Measurements from ENCODE around the gene SPCS1. TPM values are rescaled to one million over a fixed set of nuclear protein-coding genes. Genes with fewer than 3 reads are reported as not detected.

SPCS1 gene
- polyA plus RNA-seq, 1 of the 3 experiments (the other 2 are of a cell fraction): 191 TPM

DNA sequence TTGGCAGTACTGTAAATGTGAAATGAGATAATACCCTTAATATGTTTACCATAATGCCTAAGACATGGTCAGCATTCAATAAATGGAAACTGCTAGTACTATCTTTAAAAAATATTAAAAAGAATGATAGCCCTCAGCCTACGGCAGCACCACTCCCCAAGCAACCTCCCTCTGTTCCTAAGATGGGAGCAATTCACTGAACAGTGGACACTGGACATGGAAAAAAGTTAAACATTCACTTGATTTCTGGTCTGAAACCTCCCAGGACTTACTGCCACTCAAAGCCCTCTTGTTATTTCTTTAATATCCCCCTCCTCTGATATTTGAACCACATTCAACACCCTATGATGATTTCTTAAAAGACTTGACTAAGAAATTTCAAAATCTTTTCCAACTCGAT is 37.8 kb downstream of the SPCS1 start:
- DNase-seq: no peak
- Histone ChIP-seq H3K9me2 (no peaks in the 10 kb centered on the region), H3K9ac (no peak overlapping the region), H3K4me2 (no peak overlapping the region), H2AFZ (ENCODE audit: low read depth) (no peak overlapping the region), H3K36me3 (replicated peaks in 1 of 2; ENCODE audit: control insufficient read depth in 1 of 2, insufficient read depth in 2 of 2, low read length in 1 of 2) (peaks cover 56% of the 10 kb centered on the region in 2 experiments), H3K4me3 (ENCODE audit: low read depth in 2 of 2, low read length in 1 of 2) (no peak overlapping the region), H3K4me1 (ENCODE audit: control insufficient read depth in 1 of 2, insufficient read depth in 2 of 2, low read depth in 1 of 2, low read length in 1 of 2) (no peaks in the 10 kb centered on the region), H3K9me3 (no peaks in the 10 kb centered on the region), H3K27me3 (ENCODE audit: insufficient read depth) (no peaks in the 10 kb centered on the region), H3K79me2 (ENCODE audit: insufficient read depth) (no peaks in the 10 kb centered on the region), H3F3A (replicated peaks; ENCODE audit: insufficient read depth) (peaks cover 8% of the 10 kb centered on the region), H4K20me1 (ENCODE audit: insufficient read depth) (no peaks in the 10 kb centered on the region), H3K27ac (ENCODE audit: low read depth in 2 of 2, low read length in 1 of 2) (no peak overlapping the region)
- CTCF ChIA-PET: interaction anchor here (1.1 to 1.9 kb wide), 4 partner anchors 12 to 244 kb away, joined by 3 to 6 read pairs (median 4); no protein-coding TSS in a partner anchor
- 93% methylated on average over 2 of the region's 2 CpGs for WGBS (ENCODE audit: low lambda C conversion rate)
- POLR2A ChIA-PET: no interaction called here
- TF ChIP-seq, protein P1, sequence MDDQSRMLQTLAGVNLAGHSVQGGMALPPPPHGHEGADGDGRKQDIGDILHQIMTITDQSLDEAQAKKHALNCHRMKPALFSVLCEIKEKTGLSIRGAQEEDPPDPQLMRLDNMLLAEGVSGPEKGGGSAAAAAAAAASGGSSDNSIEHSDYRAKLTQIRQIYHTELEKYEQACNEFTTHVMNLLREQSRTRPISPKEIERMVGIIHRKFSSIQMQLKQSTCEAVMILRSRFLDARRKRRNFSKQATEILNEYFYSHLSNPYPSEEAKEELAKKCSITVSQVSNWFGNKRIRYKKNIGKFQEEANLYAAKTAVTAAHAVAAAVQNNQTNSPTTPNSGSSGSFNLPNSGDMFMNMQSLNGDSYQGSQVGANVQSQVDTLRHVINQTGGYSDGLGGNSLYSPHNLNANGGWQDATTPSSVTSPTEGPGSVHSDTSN (IDR thresholded peaks at IDR 0.05): no peak
- TF ChIP-seq GABPA (IDR thresholded peaks at IDR 0.05; ENCODE audit: low read depth): no peak
- TF ChIP-seq EZH2phosphoT487 (IDR thresholded peaks at IDR 0.05; ENCODE audit: borderline replicate concordance, low read depth): no peak
- no peak for TF ChIP-seq FOSL2 (IDR thresholded peaks at IDR 0.05; ENCODE audit: borderline replicate concordance, low read depth)
- no peak for TF ChIP-seq USF2 (IDR thresholded peaks at IDR 0.05; ENCODE audit: borderline replicate concordance, low read depth, low read length)
- no peak for TF ChIP-seq POLR2AphosphoS5 (IDR thresholded peaks at IDR 0.05; ENCODE audit: low read depth, low read length)
- no peak for TF ChIP-seq NFIC (IDR thresholded peaks at IDR 0.05; ENCODE audit: borderline replicate concordance)
- no peak for TF ChIP-seq FOXM1 (IDR thresholded peaks at IDR 0.05; ENCODE audit: low read depth)
- TF ChIP-seq MAX (IDR thresholded peaks at IDR 0.05; ENCODE audit: low read depth): no peak
- TF ChIP-seq, protein P2, sequence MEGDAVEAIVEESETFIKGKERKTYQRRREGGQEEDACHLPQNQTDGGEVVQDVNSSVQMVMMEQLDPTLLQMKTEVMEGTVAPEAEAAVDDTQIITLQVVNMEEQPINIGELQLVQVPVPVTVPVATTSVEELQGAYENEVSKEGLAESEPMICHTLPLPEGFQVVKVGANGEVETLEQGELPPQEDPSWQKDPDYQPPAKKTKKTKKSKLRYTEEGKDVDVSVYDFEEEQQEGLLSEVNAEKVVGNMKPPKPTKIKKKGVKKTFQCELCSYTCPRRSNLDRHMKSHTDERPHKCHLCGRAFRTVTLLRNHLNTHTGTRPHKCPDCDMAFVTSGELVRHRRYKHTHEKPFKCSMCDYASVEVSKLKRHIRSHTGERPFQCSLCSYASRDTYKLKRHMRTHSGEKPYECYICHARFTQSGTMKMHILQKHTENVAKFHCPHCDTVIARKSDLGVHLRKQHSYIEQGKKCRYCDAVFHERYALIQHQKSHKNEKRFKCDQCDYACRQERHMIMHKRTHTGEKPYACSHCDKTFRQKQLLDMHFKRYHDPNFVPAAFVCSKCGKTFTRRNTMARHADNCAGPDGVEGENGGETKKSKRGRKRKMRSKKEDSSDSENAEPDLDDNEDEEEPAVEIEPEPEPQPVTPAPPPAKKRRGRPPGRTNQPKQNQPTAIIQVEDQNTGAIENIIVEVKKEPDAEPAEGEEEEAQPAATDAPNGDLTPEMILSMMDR (IDR thresholded peaks at IDR 0.05): no peak
- TF ChIP-seq SMC3 (IDR thresholded peaks at IDR 0.05; ENCODE audit: low read depth, low read length): no peak
- TF ChIP-seq SIN3A (IDR thresholded peaks at IDR 0.05; ENCODE audit: borderline replicate concordance, low read depth, low read length): no peak
- no peak for TF ChIP-seq MXI1 (IDR thresholded peaks at IDR 0.05; ENCODE audit: low read depth, low read length)
- no peak for TF ChIP-seq RXRA (IDR thresholded peaks at IDR 0.05; ENCODE audit: borderline replicate concordance, low read depth)
- no peak for TF ChIP-seq MEF2A (IDR thresholded peaks at IDR 0.05; ENCODE audit: borderline replicate concordance, low read depth)
- no peak for TF ChIP-seq TCF12 (IDR thresholded peaks at IDR 0.05)
- TF ChIP-seq RAD21 (IDR thresholded peaks at IDR 0.05; ENCODE audit: low read length): no peak
- TF ChIP-seq YY1 (IDR thresholded peaks at IDR 0.05; ENCODE audit: low read depth): no peak
